Activated T-helper 1 cell treated with anti-CD3 and anti-CD28 coated beads, Interleukin-12 subunit alpha, Interleukin-12 subunit beta, Interleukin-2, Interleukin-4 antibody, amounts not matched to agents 30 ng/mL and 10 ng/mL and 1 ng/mL, durations not matched to agents 14 hours and 24 hours and 36 hours (primary cell): ENCODE data around the gene KY. TPM values are rescaled to one million over a fixed set of nuclear protein-coding genes. Genes with fewer than 3 reads are reported as not detected.

Source experiments
- total RNA-seq: library from RNA; stranded (reverse); gene quantifications from 2 replicates; pipeline ENCODE4 v1.2.3, GENCODE V29; 2022

Gene KY
- total RNA-seq, 1 donor from 2014 or later = not detected

Other genes with a start within 250 kb of the KY start
- 25.2 and 26.8 TPM in 2 replicates for gene ANAPC13, start 165.0 kb downstream of the KY start, total RNA-seq
- 20.0 and 22.2 TPM in 2 replicates for gene CEP63, start 165.0 kb downstream of the KY start, total RNA-seq
- gene EPHB1, start 144.2 kb upstream of the KY start, total RNA-seq = 5.0 and 5.2 TPM in 2 replicates